RPMI7951 (cell line): ENCODE results near the gene ARHGAP31. TPM values are rescaled to one million over a fixed set of nuclear protein-coding genes. Genes with fewer than 3 reads are reported as not detected.
"Not testable (repeated sequence)": the region's sequence is repeated elsewhere in the genome, so short reads cannot be mapped to it uniquely, and the experiment has no call there.

Experiments used
- DNase-seq: peaks from one replicate; pipeline ENCODE4 v3.0.0-alpha.2; 2012; ENCODE audit warnings: low read depth
- total RNA-seq: library from RNA; depleted of rRNA; stranded (reverse); fragments of >200 nt; shearing (Covaris generic); gene quantifications from 2 replicates; pipeline ENCODE4 v1.2.3, GENCODE V29; 2014

ARHGAP31 gene
- total RNA-seq, 1 experiment from 2014 or later, result 4.7 TPM

DNA sequence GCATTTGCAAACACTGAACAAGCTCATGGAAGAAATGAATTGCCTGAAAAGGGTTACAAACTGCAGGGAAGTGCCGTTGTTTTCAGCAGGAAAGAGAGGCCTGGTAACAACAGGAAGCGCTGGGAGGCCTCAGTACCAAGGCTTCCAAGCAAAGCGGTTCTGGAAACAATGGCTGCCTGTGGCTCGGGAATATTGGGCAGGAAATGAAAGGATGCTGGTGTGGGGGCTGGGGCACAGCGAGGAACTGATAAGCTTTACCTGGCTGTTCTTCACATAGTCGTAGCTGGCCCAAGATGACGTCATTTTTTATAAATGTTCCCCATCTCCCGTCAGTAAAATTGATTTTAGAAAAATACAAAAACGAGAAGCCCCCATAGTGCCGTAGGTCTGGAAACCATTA, 55.9 kb downstream of the ARHGAP31 start:
- peak; percentile 30 for DNase-seq

GRCh38 chr3:119351581-119351980, 57.4 kb downstream of the ARHGAP31 start:
- DNase-seq, result no peak

DNA sequence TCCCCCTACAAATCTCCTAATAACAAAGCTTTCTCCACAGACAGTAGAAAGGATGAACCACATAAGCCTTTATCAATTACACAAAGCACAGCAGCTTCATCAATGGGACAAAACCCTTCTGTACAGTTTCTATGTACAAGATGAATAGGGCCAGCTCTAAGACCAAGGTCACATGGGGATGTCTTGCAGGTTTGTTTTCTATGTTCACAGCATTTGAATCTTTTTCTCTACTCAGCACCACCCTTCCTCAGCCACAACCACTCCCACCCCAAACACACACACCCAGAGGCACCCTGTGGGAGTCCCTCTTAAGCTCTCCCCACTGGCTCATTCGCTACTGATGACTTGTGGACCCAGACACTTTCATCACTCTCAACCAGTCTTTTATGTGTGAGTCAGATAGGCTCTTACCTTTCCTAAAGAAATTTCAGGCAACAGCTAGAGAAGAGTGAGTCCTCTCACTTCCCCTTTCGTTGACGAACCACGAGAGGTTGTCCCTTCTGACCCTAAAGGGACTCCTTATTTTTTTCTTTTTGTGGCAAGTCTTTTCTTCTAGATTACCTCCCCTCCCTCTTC, 57.9 kb downstream of the ARHGAP31 start:
- no peak for DNase-seq

- peak; percentile 50 for DNase-seq
Measured at GRCh38 chr3:119352863-119353527, 58.8 kb downstream of the ARHGAP31 start.

- not testable (repeated sequence) for DNase-seq
Measured at GRCh38 chr3:119355608-119356007, 61.4 kb downstream of the ARHGAP31 start.

DNA sequence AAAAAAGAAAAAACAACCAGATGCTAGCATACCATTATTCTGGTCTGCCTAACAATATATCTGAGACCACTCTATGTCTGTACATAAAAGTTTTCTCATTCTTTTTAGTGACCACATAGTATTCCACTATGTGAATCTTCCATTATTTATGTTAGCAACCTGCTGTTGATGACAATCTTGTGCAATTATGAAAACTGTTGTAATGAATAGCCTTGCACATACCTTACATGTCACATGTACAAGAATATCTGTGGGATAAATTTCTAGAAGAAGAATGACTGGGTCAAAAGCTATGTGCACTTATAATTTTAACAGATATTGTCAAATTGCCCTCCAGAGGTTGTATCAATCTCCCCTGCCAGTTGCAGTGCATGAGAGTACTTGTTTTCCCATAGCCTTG, 62.5 kb downstream of the ARHGAP31 start:
- no peak for DNase-seq

- no peak for DNase-seq
Measured at GRCh38 chr3:119357190-119357589, 63.0 kb downstream of the ARHGAP31 start.

DNA sequence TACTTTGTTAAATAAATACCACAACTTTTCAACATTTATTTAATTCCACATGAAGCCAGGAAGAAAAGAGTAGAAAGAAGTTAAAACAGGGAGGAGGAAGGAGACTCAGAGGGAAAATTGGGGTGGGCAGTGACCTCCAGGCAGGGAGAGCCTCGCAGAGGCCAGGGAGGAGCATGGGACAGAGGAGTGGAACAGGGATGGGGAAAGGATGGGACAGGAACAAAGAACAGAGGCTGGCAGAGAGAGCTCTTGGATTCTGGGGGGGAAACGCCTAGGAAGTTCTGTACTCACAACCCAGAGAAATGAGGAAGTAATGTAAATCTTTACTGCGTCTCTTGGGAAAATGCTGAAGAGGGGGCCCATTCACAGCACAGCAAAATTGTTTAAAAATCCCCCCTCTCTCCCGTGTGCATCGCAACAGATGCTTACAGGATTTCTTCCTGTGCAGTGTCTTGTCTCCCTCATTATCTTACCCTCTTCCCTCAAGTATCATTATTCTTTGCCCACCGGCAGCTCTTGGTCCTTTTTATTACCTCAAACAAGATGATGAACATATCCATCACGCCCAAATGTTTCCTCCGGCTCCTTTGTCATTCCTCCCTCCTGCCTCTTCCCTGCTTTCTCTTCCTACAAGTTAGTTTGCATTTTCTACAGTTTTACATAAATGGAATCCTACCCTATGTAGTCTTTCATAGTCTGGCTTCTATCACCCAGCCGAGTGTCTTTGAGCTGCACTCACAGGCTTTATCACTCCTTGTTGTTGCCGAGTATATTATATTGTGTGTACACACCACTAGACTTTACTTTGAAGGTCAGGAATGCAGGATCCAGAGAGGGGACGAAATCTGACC, 65.5 kb downstream of the ARHGAP31 start:
- DNase-seq, result no peak

DNA sequence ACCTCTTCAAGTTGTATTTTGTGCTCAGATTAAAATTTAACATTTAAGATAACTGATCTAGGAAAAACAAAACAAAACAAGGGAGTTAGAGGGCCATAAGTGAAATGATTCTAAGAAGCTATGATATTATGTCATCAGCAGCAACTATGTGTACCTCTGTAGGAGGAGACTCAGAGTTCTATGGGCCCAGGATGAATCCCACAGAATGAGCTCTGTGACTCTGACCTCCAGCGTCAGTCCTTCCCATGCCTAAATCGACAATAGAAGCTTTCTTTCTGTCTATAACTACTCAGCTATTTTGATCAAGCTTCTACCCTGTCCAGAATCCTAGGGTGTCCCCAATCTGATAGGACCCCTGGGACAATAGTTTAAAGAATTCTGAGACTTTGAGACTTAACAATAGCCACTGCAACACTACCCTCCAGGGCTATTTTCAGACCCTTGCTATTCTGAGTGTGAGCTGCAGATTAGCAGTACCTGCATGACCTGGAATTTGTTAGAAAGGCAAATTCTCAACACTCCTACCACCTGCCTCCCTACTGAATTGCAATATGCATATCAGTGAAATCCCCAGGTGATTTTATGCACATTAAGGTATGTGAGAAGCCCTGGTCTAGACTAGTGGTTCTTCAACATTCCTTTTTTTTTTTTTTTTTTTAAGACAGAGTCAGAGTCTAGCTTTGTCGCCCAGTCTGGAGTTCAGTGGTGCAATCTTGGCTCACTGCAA, 66.7 kb downstream of the ARHGAP31 start:
- no peak for DNase-seq

DNA sequence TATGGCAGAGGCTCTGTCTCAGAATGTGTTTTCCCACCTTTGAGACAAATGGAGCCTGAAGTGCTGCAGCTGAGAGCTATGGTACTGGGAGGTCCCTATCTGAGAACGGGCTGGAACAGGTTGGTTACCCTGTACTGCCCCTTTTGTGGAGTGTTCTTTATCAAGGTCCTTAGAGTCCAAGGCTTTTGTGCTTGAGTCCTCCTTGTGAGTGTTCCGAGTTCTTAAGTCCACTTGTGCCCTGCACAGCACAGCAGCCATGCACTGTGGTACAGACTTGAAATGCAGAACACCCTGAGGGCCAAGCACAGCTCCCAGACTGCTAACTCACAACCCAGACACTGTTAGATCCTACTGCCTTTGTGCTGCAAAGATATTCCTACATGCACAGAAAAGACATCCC, 67.8 kb downstream of the ARHGAP31 start:
- DNase-seq, result no peak

- no peak for DNase-seq
Measured at GRCh38 chr3:119362940-119363725, 69.0 kb downstream of the ARHGAP31 start.

GRCh38 chr3:119364401-119364800, 70.2 kb downstream of the ARHGAP31 start:
- DNase-seq, result no peak

GRCh38 chr3:119365418-119365817, 71.2 kb downstream of the ARHGAP31 start:
- DNase-seq, result no peak

GRCh38 chr3:119367000-119367399, 72.8 kb downstream of the ARHGAP31 start:
- no peak for DNase-seq

GRCh38 chr3:119368298-119368697, 74.1 kb downstream of the ARHGAP31 start:
- no peak for DNase-seq

- DNase-seq, result not testable (repeated sequence)
Measured at GRCh38 chr3:119371786-119372185, 77.6 kb downstream of the ARHGAP31 start.

- no peak for DNase-seq
Measured at GRCh38 chr3:119375106-119375505, 80.9 kb downstream of the ARHGAP31 start.

DNA sequence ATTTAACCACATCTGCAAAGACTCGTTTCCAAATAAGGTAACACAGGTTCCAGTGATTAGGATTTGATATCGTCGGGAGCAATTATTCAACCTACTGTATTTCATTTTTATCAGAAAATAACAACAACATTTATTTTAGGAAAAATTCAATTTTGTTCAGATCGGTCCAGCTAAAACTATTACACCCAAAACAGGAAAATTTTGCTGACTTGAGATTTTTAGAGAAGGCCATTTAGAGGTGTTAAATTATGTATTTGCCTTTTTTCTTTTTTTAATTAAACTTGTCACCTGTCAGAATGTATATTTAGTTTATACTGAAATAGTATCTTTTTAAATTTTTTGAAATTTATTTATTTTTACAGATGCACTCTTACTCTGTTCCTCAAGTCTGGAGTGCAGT, 81.3 kb downstream of the ARHGAP31 start:
- DNase-seq, result no peak

DNA sequence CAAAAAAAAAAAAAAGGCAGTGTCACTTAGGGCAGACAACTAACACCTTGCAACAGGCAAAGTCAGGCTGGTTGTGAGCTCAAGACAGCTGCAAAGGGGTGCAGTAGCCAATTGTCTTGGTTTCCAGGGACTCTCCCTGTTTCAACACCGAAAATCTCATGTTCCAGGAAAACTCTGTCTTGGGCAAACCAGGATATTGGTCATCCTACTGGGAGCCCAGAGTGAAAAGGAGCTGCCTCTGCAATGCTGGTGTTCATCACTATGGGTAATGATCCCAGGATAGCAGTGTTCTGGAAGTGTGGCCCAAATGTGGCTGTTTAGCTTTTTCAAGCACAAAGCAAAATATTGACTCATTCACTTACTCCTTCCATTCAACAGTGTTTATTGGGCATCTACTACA, 82.6 kb downstream of the ARHGAP31 start:
- DNase-seq, result no peak

DNA sequence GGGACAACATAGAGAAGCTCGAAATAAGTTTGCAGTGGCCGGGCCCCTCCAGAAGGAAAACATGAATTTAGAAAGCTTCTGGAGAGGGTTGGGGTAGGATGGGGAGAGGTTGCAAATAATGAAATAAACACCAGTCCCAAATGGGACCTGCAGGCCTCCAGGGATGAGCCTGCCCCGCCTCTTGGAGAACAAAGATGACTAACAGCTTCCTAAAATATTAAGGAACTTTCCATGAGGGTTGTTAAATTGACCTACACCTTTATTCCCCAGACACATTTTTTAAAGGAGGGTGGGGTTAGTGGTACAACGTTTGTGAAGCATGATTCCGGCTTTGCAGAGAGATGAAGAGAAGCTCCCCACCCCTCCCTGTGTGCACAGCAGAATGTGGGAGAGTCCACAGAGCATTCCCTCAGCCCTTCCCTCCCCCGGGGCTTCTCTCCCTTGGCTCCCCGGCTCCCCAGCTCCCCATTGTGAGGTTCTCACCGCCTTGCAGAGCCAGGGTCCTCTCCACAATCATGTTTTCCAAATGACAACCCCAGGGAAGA, 84.1 kb downstream of the ARHGAP31 start:
- no peak for DNase-seq

DNA sequence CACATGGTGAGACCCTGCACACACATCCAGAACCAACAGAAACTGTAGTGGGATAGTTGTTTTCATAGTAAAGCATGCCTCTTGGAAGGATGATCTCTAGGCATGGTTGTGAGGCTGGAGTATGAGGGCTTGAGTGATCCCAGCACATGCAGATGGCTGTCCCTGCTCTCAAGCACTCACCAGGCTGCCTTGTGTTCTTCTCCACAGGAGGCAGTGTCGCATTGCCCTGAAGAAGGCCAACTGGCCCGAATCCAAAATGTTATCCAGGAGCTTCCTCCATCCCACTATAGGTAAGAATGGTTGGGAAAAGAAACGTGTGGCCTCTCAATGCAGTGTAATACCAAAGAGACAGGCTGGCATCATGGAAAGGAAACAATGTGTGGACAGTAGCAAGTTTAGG, 86.5 kb downstream of the ARHGAP31 start:
- DNase-seq, result peak; percentile 13
